Measurements from ENCODE around the gene PCDHB8. TPM values are rescaled to one million over a fixed set of nuclear protein-coding genes. Genes with fewer than 3 reads are reported as not detected.
"Not testable (repeated sequence)": the region's sequence is repeated elsewhere in the genome, so short reads cannot be mapped to it uniquely, and the experiment has no call there.

The PCDHB8 gene
- total and polyA plus RNA-seq, 10 of the 15 experiments (the other 5 are each of a cell fraction or from before 2014, with no cell fraction given), result not detected

- H3K4me2 ChIP-seq (ENCODE audit: control insufficient read depth, insufficient read depth); ATAC-seq; H3K9me3 ChIP-seq (replicated peaks; ENCODE audit: control insufficient read depth, insufficient read depth, low read length); H3K9ac ChIP-seq (ENCODE audit: control insufficient read depth, insufficient read depth, low read length); POLR2A ChIA-PET; H3K4me1 ChIP-seq (ENCODE audit: control insufficient read depth, insufficient read depth, low read length); H3K79me2 ChIP-seq (ENCODE audit: control insufficient read depth, insufficient read depth, low read length); H4K20me1 ChIP-seq (ENCODE audit: control insufficient read depth, insufficient read depth); FAIRE-seq; BruUV-seq (replicated peaks); H3K27me3 ChIP-seq (replicated peaks in 1 of 2; ENCODE audit: control insufficient read depth in 2 of 2, insufficient read depth in 2 of 2, low read length in 1 of 2); DNase-seq (ENCODE audit: low read depth, low spot score); H3K4me3 ChIP-seq; H3K27ac ChIP-seq (ENCODE audit: control insufficient read depth, insufficient read depth); SMC1A ChIA-PET (ENCODE audit: uncharacterized antibody, unreplicated experiment); RAD21 ChIA-PET (ENCODE audit: unreplicated experiment); CTCF ChIA-PET; intact Hi-C loops (cut with micrococcal nuclease; ENCODE audit: unreplicated experiment); H2AFZ ChIP-seq (ENCODE audit: control insufficient read depth, low read depth, low read length); H3K36me3 ChIP-seq (ENCODE audit: control insufficient read depth in 2 of 2, insufficient read depth in 2 of 2, low read length in 1 of 2): not testable (repeated sequence)
- WGBS (ENCODE audit: insufficient coverage, insufficient replicate concordance, low lambda C conversion rate, missing lambda C conversion rate), result 76% methylated on average over 17 of the region's 26 CpGs
- in situ Hi-C loops (cut with MboI), result loop anchor here (25.0 kb wide), 1 partner anchor 346 kb away; no protein-coding TSS in a partner anchor
These were observed 38.4 kb downstream of the PCDHB8 start for GRCh38 chr5:141216035-141216434.

- ATAC-seq (no peak), DNase-seq (ENCODE audit: low read depth, low spot score) (no peak), FAIRE-seq (no peak)
- H3K9ac ChIP-seq (ENCODE audit: control insufficient read depth, insufficient read depth, low read length), result no peak within 1 kb of the TSS
- H2AFZ ChIP-seq (ENCODE audit: control insufficient read depth, low read depth, low read length), result no peak within 1 kb of the TSS
- no peaks in the 10 kb centered on the region; the same call in 1 of the 3 replicates for H3K9me3 ChIP-seq (replicated peaks; ENCODE audit: control insufficient read depth, insufficient read depth, low read length)
- H3K4me2 ChIP-seq (ENCODE audit: control insufficient read depth, insufficient read depth), result no peak within 1 kb of the TSS
- intact Hi-C loops (cut with micrococcal nuclease; ENCODE audit: unreplicated experiment), result no loop called here
- H3K79me2 ChIP-seq (ENCODE audit: control insufficient read depth, insufficient read depth, low read length), result no peaks in the 10 kb centered on the region
- ChIA-PET CTCF (interaction anchor here (1.0 to 2.1 kb wide), 6 partner anchors 10 to 344 kb away, joined by 3 to 10 read pairs (median 6); partner anchors contain the start of genes PCDHGA10 and PCDHGB3), POLR2A (no interaction called here), SMC1A (ENCODE audit: uncharacterized antibody, unreplicated experiment) (interaction anchor here (0.7 kb wide), 1 partner anchor 36 kb away, joined by 3 read pairs; the partner anchor contains the start of gene PCDHB9), RAD21 (ENCODE audit: unreplicated experiment) (interaction anchor here (1.6 kb wide), 2 partner anchors 334 to 340 kb away, joined by 5 to 6 read pairs; no protein-coding TSS in a partner anchor)
- no peaks in the 10 kb centered on the region for H3K36me3 ChIP-seq (ENCODE audit: control insufficient read depth in 2 of 2, insufficient read depth in 2 of 2, low read length in 1 of 2)
- no TSS peak for BruUV-seq (replicated peaks)
- no peak within 1 kb of the TSS for H3K4me3 ChIP-seq
- 7% methylated on average over 15 of the region's 15 CpGs for WGBS (ENCODE audit: insufficient coverage, insufficient replicate concordance, low lambda C conversion rate, missing lambda C conversion rate)
- no peaks in the 10 kb centered on the region for H3K27me3 ChIP-seq (replicated peaks in 1 of 2; ENCODE audit: control insufficient read depth in 2 of 2, insufficient read depth in 2 of 2, low read length in 1 of 2)
- in situ Hi-C loops (cut with MboI), result loop anchor here (25.0 kb wide), 1 partner anchor 339 kb away; no protein-coding TSS in a partner anchor
- H4K20me1 ChIP-seq (ENCODE audit: control insufficient read depth, insufficient read depth), result no peaks in the 10 kb centered on the region
- TF ChIP-seq MYB (IDR thresholded peaks at IDR 0.05; ENCODE audit: borderline replicate concordance, low read depth, low read length) (no peak), CTCF (IDR thresholded peaks at IDR 0.05 in 2 of 3, conservative IDR thresholded peaks at IDR 0.05 in 1 of 3; ENCODE audit: control insufficient read depth in 2 of 3, extremely low read depth in 1 of 3, insufficient read depth in 1 of 3, low read depth in 3 of 3, low read length in 3 of 3) (peak in 1 of 3 experiments; percentile 25; a peak in 1 of 6 replicates), RAD21 (IDR thresholded peaks at IDR 0.05; ENCODE audit: insufficient read depth, low read depth, low read length) (peak; percentile 34; the same call in 1 of the 2 replicates), ZNF24 (IDR thresholded peaks at IDR 0.05) (no peak)
- no peak within 1 kb of the TSS for H3K27ac ChIP-seq (ENCODE audit: control insufficient read depth, insufficient read depth)
- H3K4me1 ChIP-seq (ENCODE audit: control insufficient read depth, insufficient read depth, low read length), result no peaks in the 10 kb centered on the region
These were observed 45.7 kb downstream of the PCDHB8 start, which contains the start of gene PCDHB14 for GRCh38 chr5:141223112-141223783. PCDHB14 (plus strand) TSS chr5:141223343; CDS start chr5:141223506, 163 bp downstream.

GRCh38 chr5:141224844-141225243, 47.3 kb downstream of the PCDHB8 start:
- H3K4me3 ChIP-seq; H3K9me3 ChIP-seq (replicated peaks; ENCODE audit: control insufficient read depth, insufficient read depth, low read length); FAIRE-seq; CTCF ChIA-PET; H3K4me2 ChIP-seq (ENCODE audit: control insufficient read depth, insufficient read depth); BruUV-seq (replicated peaks); DNase-seq (ENCODE audit: low read depth, low spot score); POLR2A ChIA-PET; intact Hi-C loops (cut with micrococcal nuclease; ENCODE audit: unreplicated experiment); SMC1A ChIA-PET (ENCODE audit: uncharacterized antibody, unreplicated experiment); H2AFZ ChIP-seq (ENCODE audit: control insufficient read depth, low read depth, low read length); H3K27ac ChIP-seq (ENCODE audit: control insufficient read depth, insufficient read depth); H3K4me1 ChIP-seq (ENCODE audit: control insufficient read depth, insufficient read depth, low read length); H3K36me3 ChIP-seq (ENCODE audit: control insufficient read depth in 2 of 2, insufficient read depth in 2 of 2, low read length in 1 of 2); H3K9ac ChIP-seq (ENCODE audit: control insufficient read depth, insufficient read depth, low read length); RAD21 ChIA-PET (ENCODE audit: unreplicated experiment); H3K27me3 ChIP-seq (replicated peaks in 1 of 2; ENCODE audit: control insufficient read depth in 2 of 2, insufficient read depth in 2 of 2, low read length in 1 of 2); H4K20me1 ChIP-seq (ENCODE audit: control insufficient read depth, insufficient read depth); ATAC-seq; H3K79me2 ChIP-seq (ENCODE audit: control insufficient read depth, insufficient read depth, low read length): not testable (repeated sequence)
- in situ Hi-C loops (cut with MboI), result loop anchor here (25.0 kb wide), 1 partner anchor 337 kb away; no protein-coding TSS in a partner anchor
- whole genome bisulfite sequencing (ENCODE audit: insufficient coverage, insufficient replicate concordance, low lambda C conversion rate, missing lambda C conversion rate), result 75% methylated on average over 24 of the region's 40 CpGs

Data from GM12878 (cell line).